ENCODE data around the gene DPP6. TPM values are rescaled to one million over a fixed set of nuclear protein-coding genes. Genes with fewer than 3 reads are reported as not detected.

Gene DPP6
- total RNA-seq, 1 experiment from 2014 or later, result not detected

DNA sequence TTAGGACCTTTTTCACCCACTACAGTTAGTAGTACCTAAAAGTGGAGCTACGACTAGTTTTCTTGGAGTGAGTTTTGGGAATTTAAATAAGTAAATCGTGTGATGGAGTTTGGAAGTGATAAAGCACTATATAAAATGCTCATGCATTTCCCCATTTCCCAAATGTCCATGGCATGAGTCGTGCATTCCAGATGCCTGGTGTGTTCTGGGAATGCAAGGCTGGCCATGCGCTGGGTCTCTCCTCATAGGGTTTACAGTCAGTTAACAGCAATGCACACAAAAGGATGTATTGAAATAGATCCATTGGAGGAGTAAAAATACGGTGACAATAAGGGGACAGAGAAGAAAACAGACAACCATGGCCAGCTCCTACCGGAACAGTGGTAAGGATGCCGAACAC is 149.8 kb downstream of the DPP6 start:
- H3K27me3 Mint-ChIP-seq (ENCODE audit: low read depth), result peaks cover under 1% of the 10 kb centered on the region
- no peak overlapping the region for H3K27ac Mint-ChIP-seq
- ChIA-PET CTCF (no interaction called here), POLR2A (no interaction called here)
- H3K4me3 Mint-ChIP-seq, result no peak overlapping the region
- DNase-seq (ENCODE audit: low spot score), result no peak
- ATAC-seq, result no peak
- no peaks in the 10 kb centered on the region for H3K4me1 Mint-ChIP-seq
- H3K36me3 Mint-ChIP-seq, result peaks cover 87% of the 10 kb centered on the region
- H3K9me3 Mint-ChIP-seq, result peaks cover 85% of the 10 kb centered on the region
- TF ChIP-seq TEAD1 (CRISPR knock-in tag; IDR thresholded peaks at IDR 0.05) (no peak), AR (CRISPR knock-in tag; IDR thresholded peaks at IDR 0.05) (no peak), ZNF532 (CRISPR knock-in tag; IDR thresholded peaks at IDR 0.05; ENCODE audit: borderline replicate concordance) (no peak), ARID4B (CRISPR knock-in tag; IDR thresholded peaks at IDR 0.05; ENCODE audit: borderline replicate concordance) (no peak), ZNF232 (CRISPR knock-in tag; IDR thresholded peaks at IDR 0.05) (no peak), ZNF281 (CRISPR knock-in tag; IDR thresholded peaks at IDR 0.05) (no peak), ZNF121 (CRISPR knock-in tag; IDR thresholded peaks at IDR 0.05) (no peak), ZNF396 (CRISPR knock-in tag; IDR thresholded peaks at IDR 0.05; ENCODE audit: borderline replicate concordance) (no peak), KAT7 (CRISPR knock-in tag; IDR thresholded peaks at IDR 0.05; ENCODE audit: borderline replicate concordance) (no peak), CREM (CRISPR knock-in tag; IDR thresholded peaks at IDR 0.05) (no peak), SMAD3 (CRISPR knock-in tag; IDR thresholded peaks at IDR 0.05; ENCODE audit: borderline replicate concordance) (no peak), FOXJ3 (CRISPR knock-in tag; IDR thresholded peaks at IDR 0.05; ENCODE audit: borderline replicate concordance) (no peak), ETV6 (CRISPR knock-in tag; IDR thresholded peaks at IDR 0.05) (no peak), USF1 (CRISPR knock-in tag; IDR thresholded peaks at IDR 0.05) (no peak)
- TF ChIP-seq, protein P1, sequence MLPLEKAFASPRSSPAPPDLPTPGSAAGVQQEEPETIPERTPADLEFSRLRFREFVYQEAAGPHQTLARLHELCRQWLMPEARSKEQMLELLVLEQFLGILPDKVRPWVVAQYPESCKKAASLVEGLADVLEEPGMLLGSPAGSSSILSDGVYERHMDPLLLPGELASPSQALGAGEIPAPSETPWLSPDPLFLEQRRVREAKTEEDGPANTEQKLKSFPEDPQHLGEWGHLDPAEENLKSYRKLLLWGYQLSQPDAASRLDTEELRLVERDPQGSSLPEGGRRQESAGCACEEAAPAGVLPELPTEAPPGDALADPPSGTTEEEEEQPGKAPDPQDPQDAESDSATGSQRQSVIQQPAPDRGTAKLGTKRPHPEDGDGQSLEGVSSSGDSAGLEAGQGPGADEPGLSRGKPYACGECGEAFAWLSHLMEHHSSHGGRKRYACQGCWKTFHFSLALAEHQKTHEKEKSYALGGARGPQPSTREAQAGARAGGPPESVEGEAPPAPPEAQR (CRISPR knock-in tag; IDR thresholded peaks at IDR 0.05), result no peak
- TF ChIP-seq, protein P2, sequence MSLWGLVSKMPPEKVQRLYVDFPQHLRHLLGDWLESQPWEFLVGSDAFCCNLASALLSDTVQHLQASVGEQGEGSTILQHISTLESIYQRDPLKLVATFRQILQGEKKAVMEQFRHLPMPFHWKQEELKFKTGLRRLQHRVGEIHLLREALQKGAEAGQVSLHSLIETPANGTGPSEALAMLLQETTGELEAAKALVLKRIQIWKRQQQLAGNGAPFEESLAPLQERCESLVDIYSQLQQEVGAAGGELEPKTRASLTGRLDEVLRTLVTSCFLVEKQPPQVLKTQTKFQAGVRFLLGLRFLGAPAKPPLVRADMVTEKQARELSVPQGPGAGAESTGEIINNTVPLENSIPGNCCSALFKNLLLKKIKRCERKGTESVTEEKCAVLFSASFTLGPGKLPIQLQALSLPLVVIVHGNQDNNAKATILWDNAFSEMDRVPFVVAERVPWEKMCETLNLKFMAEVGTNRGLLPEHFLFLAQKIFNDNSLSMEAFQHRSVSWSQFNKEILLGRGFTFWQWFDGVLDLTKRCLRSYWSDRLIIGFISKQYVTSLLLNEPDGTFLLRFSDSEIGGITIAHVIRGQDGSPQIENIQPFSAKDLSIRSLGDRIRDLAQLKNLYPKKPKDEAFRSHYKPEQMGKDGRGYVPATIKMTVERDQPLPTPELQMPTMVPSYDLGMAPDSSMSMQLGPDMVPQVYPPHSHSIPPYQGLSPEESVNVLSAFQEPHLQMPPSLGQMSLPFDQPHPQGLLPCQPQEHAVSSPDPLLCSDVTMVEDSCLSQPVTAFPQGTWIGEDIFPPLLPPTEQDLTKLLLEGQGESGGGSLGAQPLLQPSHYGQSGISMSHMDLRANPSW (CRISPR knock-in tag; conservative IDR thresholded peaks at IDR 0.05; ENCODE audit: low read depth), result no peak
- TF ChIP-seq, protein P3, sequence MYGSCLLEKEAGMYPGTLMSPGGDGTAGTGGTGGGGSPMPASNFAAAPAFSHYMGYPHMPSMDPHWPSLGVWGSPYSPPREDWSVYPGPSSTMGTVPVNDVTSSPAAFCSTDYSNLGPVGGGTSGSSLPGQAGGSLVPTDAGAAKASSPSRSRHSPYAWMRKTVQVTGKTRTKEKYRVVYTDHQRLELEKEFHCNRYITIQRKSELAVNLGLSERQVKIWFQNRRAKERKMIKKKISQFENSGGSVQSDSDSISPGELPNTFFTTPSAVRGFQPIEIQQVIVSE (CRISPR knock-in tag; IDR thresholded peaks at IDR 0.05; ENCODE audit: borderline replicate concordance), result no peak
